RKO (cell line): ENCODE results near the gene RUFY3.
"Not testable (repeated sequence)": the region's sequence is repeated elsewhere in the genome, so short reads cannot be mapped to it uniquely, and the experiment has no call there.

ENCODE experiments used
- DNase-seq: peaks from one replicate; pipeline ENCODE4 v3.0.0-alpha.2; 2016; ENCODE audit warnings: low spot score

Gene RUFY3

DNA sequence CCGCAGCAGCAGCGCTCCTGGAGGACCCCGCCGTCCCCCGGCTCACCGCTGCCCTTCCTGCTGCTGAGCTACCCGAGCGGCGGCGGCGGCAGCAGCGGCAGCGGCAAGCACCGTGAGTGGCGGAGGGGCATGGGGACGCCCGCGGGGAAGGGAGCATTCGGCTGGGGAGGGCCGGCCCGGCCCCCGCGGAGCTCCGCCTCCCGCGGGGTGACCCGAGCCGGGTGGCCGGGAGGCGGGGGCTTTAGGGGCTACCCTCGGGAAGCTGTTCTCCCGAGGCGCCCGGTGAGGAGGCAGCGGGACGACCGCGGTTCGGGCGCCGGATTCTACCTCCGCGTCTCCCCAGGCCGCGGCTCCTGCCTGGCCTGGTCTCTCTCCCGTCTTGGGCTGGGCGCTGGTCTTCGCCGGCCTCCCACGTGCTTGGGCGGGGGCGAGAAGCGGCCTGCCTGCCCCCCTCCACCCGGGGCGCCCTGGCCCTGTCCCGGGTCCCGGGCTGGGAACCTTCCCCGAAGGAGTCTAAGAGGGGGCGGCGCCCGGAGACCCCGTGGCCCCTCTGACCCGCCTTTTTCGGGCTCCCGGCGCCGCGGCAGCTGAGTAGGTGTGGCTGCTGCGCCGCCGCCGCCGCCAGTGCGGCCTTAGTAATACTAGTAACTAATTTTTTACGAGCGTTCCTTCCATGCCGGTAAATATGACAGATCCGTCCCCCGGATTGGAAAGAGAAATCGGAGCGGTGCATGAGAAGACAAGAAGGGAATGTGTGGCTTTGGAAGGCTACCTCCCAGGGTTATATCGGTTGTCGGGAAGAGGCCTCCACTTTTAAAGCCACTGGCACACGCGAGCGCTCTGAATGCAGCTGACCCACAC lies 16.4 kb upstream of the RUFY3 start:
- DNase-seq: peak; percentile 85

DNA sequence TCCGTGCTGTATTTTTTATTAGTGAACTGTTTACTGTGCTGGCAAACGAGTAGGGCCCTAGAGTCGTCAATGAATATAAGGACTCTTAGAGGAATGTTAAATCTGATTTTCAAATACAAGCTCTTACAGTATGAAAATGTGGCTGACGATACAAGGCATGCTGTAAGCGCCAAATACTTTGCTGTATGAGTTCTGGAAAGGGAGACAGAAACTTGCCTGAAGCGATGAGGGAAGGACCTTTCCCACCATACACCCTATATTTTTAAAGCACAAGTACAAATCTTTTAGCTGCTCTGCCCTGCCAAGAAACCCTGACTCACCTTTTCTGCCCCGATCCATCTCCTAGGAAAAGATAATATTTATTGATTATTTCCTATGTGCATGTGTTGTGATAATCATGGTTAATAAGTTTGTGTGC lies 15.7 kb upstream of the RUFY3 start:
- no peak for DNase-seq

GRCh38 chr4:70706516-70706915 lies 15.2 kb upstream of the RUFY3 start:
- peak; percentile 53 for DNase-seq

DNA sequence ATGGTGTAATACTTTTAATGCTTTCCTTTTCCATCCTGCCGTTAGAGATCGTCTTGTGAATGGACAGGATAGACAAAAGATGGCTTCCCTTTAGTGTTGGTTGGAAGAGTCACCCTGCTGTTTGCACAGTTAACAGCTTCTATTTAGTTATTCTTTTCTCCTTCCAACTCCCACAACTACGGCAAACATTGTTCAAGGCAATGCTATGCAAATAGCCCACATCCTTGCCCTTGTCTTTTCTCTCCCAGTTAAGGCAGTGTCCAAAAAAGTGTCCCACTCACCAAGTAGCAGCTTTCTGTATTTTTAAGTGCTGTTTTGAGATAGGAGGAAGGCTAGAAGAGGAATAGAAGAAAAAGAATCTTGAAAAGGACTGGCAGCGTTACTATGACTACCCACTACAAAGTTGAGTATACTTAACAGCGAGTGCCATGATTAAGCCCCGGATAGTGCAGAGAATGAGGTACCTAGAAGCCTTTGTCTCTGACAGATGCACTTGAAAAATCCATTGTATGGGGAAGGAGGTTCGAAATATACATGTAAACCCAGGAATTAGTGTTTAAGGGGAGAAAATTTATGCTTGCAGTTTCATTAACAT lies 12.1 kb upstream of the RUFY3 start:
- DNase-seq: no peak

- no peak for DNase-seq
These were observed 10.2 kb upstream of the RUFY3 start for GRCh38 chr4:70711599-70711998.

GRCh38 chr4:70712150-70712549 lies 9.6 kb upstream of the RUFY3 start:
- no peak for DNase-seq

- no peak for DNase-seq
These were observed 8.9 kb upstream of the RUFY3 start for GRCh38 chr4:70712604-70713452.

GRCh38 chr4:70713453-70714078 lies 8.2 kb upstream of the RUFY3 start:
- no peak for DNase-seq

- DNase-seq: no peak
These were observed 7.5 kb upstream of the RUFY3 start for GRCh38 chr4:70714079-70714887.

DNA sequence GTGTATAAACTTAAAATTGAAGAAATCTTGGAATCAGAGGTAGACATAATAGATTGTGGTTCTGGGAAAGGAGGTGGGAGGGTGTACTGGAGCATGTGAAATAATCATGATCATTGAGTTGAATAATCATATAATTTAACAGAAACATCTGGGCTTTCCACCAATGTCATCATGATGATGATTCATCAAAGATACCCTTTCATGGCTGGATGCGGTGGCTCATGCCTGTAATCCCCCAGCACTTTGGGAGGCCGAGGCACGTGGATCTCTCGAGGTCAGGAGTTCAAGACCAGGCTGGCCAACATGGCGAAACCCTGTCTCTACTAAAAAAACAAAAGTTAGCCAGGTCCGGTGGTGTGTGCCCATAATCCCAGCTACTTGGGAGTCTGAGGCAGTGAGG lies 6.7 kb upstream of the RUFY3 start:
- DNase-seq: no peak

DNA sequence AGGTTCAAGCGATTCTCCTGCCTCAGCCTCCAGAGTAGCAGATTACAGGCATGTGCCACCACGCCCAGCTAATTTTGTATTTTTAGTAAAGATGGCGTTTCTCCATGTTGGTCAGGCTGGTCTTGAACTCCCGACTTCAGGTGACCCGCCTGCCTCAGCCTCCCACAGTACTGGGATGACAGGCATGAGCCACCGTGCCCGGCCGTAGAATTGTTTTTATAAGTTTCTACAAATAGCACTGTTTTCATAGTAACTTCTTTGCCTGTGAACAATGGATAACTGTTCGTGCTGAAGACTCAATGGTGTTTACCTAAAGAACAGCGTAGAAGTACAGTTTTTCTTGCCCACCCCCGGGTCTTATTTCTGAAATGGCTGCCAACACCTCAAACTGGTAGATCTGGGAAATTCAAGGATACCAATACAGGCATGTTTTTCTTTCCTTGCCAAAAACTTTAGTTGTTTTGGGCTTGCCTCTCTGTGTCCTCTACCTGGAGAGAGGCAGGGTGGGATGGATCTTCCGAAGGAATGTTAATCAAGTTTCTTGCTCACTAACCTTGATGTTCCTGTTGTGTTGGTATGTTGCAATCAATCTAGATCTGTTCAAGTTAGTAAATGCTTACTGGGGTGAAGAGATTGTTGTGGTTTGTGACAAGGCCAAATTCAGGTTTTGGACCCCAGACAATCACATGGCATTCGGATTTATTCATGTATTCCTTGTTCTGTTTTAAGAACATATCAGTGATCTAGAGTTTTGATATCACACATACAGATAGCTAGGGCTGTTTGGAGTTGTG lies 2.8 kb upstream of the RUFY3 start:
- no peak for DNase-seq

GRCh38 chr4:70722199-70722791 lies 531 bp downstream of the RUFY3 start:
- DNase-seq: no peak

GRCh38 chr4:70724463-70724862 lies 2.7 kb downstream of the RUFY3 start:
- DNase-seq: no peak

- DNase-seq: no peak
These were observed 3.9 kb downstream of the RUFY3 start for GRCh38 chr4:70725633-70726032.

DNA sequence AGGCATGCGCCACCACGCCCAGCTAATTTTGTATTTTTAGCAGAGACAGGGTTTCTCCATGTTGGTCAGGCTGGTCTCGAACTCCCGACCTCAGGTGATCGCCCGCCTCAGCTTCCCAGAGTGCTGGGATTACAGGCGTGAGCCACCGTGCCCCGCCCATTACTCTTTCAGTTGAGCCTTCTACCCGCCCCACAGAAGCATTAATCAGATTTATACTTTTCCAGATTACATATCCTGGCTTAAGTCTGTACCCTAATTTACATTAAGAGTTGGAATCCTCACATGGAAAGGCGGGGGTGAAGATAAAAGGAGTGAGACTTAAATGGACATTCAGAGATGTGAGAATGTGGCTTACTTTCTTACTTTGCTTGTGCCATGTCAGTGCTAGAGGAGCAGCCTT lies 4.8 kb downstream of the RUFY3 start:
- DNase-seq: not testable (repeated sequence)

DNA sequence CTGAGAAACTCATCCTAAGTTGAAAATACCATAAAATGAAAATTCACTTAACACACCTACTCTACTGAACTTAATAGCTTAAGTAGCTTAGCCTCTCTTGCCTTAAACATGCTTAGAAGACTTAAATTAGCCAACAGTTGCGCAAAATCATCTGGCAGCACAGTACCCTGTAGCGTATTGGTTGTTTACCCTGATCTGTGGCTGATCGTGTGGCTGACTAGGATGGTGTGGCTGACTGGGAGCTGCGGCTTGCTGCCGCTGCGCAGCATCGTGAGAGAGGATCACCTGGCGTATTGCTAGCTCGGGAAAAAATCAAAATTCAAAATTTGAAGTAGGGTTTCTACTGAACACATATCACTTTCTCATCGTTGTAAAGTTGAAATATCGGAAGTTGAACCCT lies 6.3 kb downstream of the RUFY3 start:
- DNase-seq: no peak

- not testable (repeated sequence) for DNase-seq
These were observed 11.1 kb downstream of the RUFY3 start for GRCh38 chr4:70732878-70733277.

GRCh38 chr4:70734168-70734954 lies 12.6 kb downstream of the RUFY3 start:
- peak; percentile 25 for DNase-seq

DNA sequence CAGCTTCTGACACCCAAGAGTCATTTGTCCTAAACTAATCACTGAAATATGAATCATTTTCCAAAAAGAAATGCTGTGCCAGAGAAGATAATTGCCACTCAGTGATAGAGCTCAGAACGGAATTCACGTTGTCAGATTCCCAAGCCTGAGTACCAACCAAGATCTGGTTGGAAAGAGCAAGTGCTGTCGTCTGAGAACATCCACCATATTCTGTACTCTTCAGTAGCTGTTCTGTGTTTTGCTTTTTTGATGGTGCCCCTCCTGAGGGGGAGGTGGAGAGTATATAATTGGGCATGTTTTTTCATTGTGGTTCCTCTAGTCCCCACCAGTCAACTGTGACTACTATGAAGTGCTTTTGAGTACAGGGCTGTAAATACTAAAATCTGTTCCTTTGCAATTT lies 13.2 kb downstream of the RUFY3 start:
- no peak for DNase-seq
